Prostate gland (tissue), 2 donors: Measurements from ENCODE around the gene UBR2. TPM values are rescaled to one million over a fixed set of nuclear protein-coding genes. Genes with fewer than 3 reads are reported as not detected.
"Not testable (repeated sequence)": the region's sequence is repeated elsewhere in the genome, so short reads cannot be mapped to it uniquely, and the experiment has no call there.

Experiments used
- DNase-seq: peaks from one replicate; pipeline ENCODE4 v3.0.0-alpha.2; 2019; ENCODE audit warnings: low spot score
- H3K27ac ChIP-seq, 2 donors: fragments of 200-600 bp; sonication (generic); 2 replicates each; pipeline ENCODE4 v1.5.1; 2017 to 2019
- H3K27me3 ChIP-seq: fragments of 200-600 bp; sonication (generic); replicated peaks from 2 replicates; pipeline ENCODE4 v1.5.1; 2019; ENCODE audit not compliant: insufficient read depth
- H3K36me3 ChIP-seq, 2 donors: fragments of 200-600 bp; sonication (generic); 1 replicate in 1 of 2; 2 replicates in 1 of 2; pipeline versions ENCODE4 v1.5.1 to v1.8.1; 2017 to 2019
- H3K4me1 ChIP-seq: fragments of 200-600 bp; sonication (generic); replicated peaks from 2 replicates; pipeline ENCODE4 v1.5.1; 2019
- H3K4me3 ChIP-seq, 2 donors: fragments of 200-600 bp; sonication (generic); 2 replicates each; pipeline ENCODE4 v1.5.1; 2017 to 2019
- H3K9me3 ChIP-seq: fragments of 200-600 bp; sonication (generic); 2 replicates; pipeline ENCODE4 v1.5.1; 2017
- POLR2A ChIP-seq: fragments of 450-650 bp; IDR thresholded peaks from one replicate; pipeline ENCODE4 v1.6.1; 2016; ENCODE audit warnings: antibody characterized with exemption, mild to moderate bottlenecking
- POLR2AphosphoS5 ChIP-seq: sonication (generic); formaldehyde crosslinking; IDR thresholded peaks from one replicate; pipeline ENCODE4 v1.6.1; 2017; ENCODE audit warnings: antibody characterized with exemption
- WGBS: methylation state at CpG from one replicate; pipeline ENCODE4 v1.1.5; 2018; 5-methylcytosine and 5-hydroxymethylcytosine counted together
- intact Hi-C: fragments of 100-400 bp; cut with DNase I; formaldehyde crosslinking; loops from one replicate; pipeline ENCODE4 v1.14.2; 2022
- total RNA-seq, 2 donors: library from RNA; depleted of rRNA; stranded (reverse); fragments of >200 nt; gene quantifications; one replicate each; pipeline ENCODE4 v1.1.0, GENCODE V29; 2016
- TF ChIP-seq, protein P1 (sequence below), 4 experiments: fragments of 200-600 bp in 2 of 4; fragments of 450-650 bp in 2 of 4; sonication (generic) in 2 of 4; IDR thresholded peaks; 1 replicate in 3 of 4; 2 replicates in 1 of 4; pipeline ENCODE4 v1.5.1; 2016 to 2019; ENCODE audit warnings: antibody characterized with exemption in 4 of 4, mild to moderate bottlenecking in 2 of 4, moderate library complexity in 2 of 4

The UBR2 gene
- total RNA-seq, 2 donors from 2014 or later: 24.2 to 25.6 TPM

DNA sequence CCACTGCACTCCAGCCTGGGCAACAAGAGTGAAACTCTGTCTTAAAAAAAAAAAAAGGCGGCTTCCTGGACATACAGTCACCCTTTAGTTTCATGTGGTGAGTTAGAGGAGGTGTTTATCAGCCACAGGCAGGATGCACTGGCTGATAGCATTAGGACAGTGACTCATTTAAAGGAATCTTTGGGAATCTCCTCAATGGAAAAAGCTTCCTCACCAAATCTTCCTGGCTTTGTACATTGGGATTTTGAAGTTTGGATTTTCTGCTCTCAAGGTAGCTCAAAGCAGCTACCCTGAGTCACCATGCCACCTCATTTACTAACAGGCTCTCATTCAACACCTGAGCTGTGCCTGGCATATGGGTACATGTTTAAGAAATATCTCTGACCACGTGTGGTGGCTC, 138.4 kb downstream of the UBR2 start:
- no peak for DNase-seq
- Histone ChIP-seq H3K9me3 (no peaks in the 10 kb centered on the region), H3K4me3 (no peak overlapping the region), H3K27me3 (no peaks in the 10 kb centered on the region), H3K4me1 (no peaks in the 10 kb centered on the region), H3K36me3 (no peaks in the 10 kb centered on the region), H3K27ac (no peak overlapping the region)
- TF ChIP-seq POLR2A: no peak
- TF ChIP-seq, protein P1, sequence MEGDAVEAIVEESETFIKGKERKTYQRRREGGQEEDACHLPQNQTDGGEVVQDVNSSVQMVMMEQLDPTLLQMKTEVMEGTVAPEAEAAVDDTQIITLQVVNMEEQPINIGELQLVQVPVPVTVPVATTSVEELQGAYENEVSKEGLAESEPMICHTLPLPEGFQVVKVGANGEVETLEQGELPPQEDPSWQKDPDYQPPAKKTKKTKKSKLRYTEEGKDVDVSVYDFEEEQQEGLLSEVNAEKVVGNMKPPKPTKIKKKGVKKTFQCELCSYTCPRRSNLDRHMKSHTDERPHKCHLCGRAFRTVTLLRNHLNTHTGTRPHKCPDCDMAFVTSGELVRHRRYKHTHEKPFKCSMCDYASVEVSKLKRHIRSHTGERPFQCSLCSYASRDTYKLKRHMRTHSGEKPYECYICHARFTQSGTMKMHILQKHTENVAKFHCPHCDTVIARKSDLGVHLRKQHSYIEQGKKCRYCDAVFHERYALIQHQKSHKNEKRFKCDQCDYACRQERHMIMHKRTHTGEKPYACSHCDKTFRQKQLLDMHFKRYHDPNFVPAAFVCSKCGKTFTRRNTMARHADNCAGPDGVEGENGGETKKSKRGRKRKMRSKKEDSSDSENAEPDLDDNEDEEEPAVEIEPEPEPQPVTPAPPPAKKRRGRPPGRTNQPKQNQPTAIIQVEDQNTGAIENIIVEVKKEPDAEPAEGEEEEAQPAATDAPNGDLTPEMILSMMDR (IDR thresholded peaks at IDR 0.05): no peak
- intact Hi-C loops: no loop called here
- WGBS: 88% methylated on average over 2 of the region's 2 CpGs

DNA sequence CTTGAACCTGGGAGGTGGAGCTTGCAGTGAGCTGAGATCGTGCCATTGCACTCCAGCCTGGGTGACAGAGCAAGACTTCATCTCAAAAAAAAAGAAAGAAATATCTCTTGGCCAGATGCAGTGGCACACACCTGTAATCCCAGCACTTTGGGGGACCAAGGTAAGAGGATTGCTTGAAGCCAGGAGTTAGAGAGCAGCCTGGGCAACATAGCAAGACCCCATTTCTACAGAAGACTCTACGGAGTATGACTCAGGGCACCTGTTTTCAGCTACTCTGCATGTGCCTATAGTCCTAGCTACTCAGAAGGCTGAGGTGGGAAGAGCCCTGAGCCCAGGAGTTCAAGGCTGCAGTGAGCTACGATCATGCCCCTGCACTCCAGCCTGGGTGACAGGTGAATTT, 139.0 kb downstream of the UBR2 start:
- WGBS: 100% methylated on average over 3 of the region's 3 CpGs
- intact Hi-C loops, DNase-seq, H3K27ac ChIP-seq, H3K27me3 ChIP-seq, H3K4me3 ChIP-seq, H3K36me3 ChIP-seq, H3K4me1 ChIP-seq, H3K9me3 ChIP-seq: not testable (repeated sequence)

DNA sequence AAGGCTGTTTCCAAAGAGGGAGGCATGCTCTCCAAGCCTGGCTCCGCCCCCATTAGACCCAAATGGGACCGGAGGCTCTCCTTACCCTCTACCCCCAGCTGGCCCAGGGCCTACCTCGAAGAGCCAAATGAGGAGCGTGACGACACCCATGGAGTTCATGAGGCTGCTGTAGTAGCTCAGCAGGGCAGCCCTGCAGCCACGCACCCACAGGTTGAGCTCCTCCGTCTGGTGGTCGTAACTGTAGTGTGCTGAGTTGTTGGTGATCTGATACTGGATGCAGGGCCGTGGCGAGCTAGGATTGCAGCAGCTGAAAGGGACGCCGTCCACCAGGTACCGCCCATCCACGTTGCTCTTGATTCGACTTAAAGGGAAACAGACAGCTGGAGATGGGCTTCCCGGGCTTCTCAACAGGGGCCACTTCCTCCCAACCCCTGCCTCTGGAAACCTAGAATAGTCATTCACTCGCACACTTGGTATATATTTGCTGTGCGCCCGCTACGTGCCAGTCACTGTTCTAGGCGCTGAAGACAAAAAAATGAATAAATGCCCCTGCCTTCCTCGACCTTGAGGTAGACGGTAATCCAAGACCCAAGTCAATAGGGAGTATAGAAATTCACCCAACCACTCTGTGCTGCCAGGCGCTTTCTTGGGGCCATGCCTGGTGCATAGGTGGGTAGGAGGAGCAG, 140.6 kb downstream of the UBR2 start:
- WGBS: 56% methylated on average over 24 of the region's 24 CpGs
- Histone ChIP-seq H3K27me3 (no peaks in the 10 kb centered on the region), H3K36me3 (no peaks in the 10 kb centered on the region), H3K4me1 (no peaks in the 10 kb centered on the region), H3K27ac (no peak overlapping the region), H3K4me3 (no peak overlapping the region), H3K9me3 (no peaks in the 10 kb centered on the region)
- no peak for DNase-seq
- no peak for TF ChIP-seq POLR2AphosphoS5
- TF ChIP-seq, protein P1 (IDR thresholded peaks at IDR 0.05): no peak
- intact Hi-C loops: no loop called here

DNA sequence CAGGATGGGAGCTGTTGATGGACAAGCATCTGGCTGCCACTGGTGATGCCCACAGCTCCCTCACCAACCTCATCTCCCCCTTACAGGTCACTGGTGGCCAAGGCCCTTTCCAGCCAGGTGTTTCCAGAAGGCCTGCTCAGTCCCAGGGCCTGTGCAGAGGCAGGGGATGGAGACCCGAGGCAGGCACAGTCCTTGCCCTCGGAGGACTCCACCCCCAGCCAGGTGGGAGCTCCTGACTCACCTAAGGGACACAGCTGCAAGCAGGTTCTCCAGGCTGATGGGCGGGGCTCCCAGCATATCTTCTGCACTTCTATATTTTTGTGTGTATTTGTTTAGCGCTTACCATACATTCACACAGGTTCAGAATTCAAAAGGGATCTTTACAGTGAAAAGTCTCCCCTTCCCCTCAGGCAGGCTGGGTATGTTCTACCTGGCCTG, 141.1 kb downstream of the UBR2 start:
- H3K4me1 ChIP-seq: no peaks in the 10 kb centered on the region
- no peak overlapping the region for H3K27ac ChIP-seq
- H3K36me3 ChIP-seq: no peaks in the 10 kb centered on the region
- TF ChIP-seq POLR2AphosphoS5: no peak
- TF ChIP-seq, protein P1 (IDR thresholded peaks at IDR 0.05): no peak
- no peak for TF ChIP-seq POLR2A
- 58% methylated on average over 4 of the region's 4 CpGs for WGBS
- H3K27me3 ChIP-seq: no peaks in the 10 kb centered on the region
- intact Hi-C loops: no loop called here
- no peak for DNase-seq
- no peak overlapping the region for H3K4me3 ChIP-seq
- no peaks in the 10 kb centered on the region for H3K9me3 ChIP-seq

DNA sequence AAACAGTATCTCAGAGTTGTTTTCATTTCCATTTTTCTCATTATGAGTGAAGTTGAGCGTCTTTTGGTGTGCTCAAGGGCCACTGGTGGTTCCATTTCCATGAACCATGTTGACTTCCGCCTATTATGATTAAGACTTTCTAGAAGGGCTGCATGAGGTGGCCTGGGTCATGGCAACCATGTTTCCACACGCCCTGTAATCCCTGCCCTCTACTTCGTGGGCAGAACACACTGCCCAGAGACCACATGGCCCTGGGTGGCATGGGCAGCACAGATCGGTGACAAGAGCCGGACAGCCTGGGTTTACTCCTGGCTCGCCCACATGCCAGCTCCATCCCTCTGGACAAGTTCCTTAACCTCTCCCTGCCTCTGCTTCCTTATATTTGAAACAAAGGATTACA, 143.8 kb downstream of the UBR2 start:
- H3K4me1 ChIP-seq: no peaks in the 10 kb centered on the region
- no peaks in the 10 kb centered on the region for H3K9me3 ChIP-seq
- H3K36me3 ChIP-seq: no peaks in the 10 kb centered on the region
- no peak overlapping the region for H3K4me3 ChIP-seq
- intact Hi-C loops: no loop called here
- TF ChIP-seq, protein P1 (IDR thresholded peaks at IDR 0.05): no peak
- H3K27ac ChIP-seq: no peak overlapping the region
- no peak for DNase-seq
- WGBS: 95% methylated on average over 7 of the region's 7 CpGs
- H3K27me3 ChIP-seq: no peaks in the 10 kb centered on the region
